Hepatocyte (in vitro differentiated cells): Measurements from ENCODE around the gene GLCE. TPM values are rescaled to one million over a fixed set of nuclear protein-coding genes. Genes with fewer than 3 reads are reported as not detected.

Experiments
- DNase-seq: peaks from one replicate; pipeline ENCODE4 v3.0.0-alpha.2; 2016; ENCODE audit warnings: low spot score
- H2AFZ ChIP-seq: fragments of 200-600 bp; sonication (generic); 2 replicates; pipeline ENCODE4 v1.6.0; 2016; ENCODE audit warnings: antibody characterized with exemption, mild to moderate bottlenecking
- H3K27ac ChIP-seq: fragments of 200-600 bp; sonication (generic); 2 replicates; pipeline ENCODE4 v1.5.1; 2016; ENCODE audit warnings: mild to moderate bottlenecking
- H3K27me3 ChIP-seq: fragments of 200-600 bp; sonication (generic); 2 replicates; pipeline ENCODE4 v1.6.1; 2016
- H3K36me3 ChIP-seq: fragments of 200-600 bp; sonication (generic); replicated peaks from 2 replicates; pipeline ENCODE4 v1.5.1; 2016; ENCODE audit warnings: low read depth; ENCODE audit not compliant: insufficient read depth
- H3K4me1 ChIP-seq: fragments of 200-600 bp; sonication (generic); 2 replicates; pipeline ENCODE4 v1.5.1; 2016; ENCODE audit warnings: mild to moderate bottlenecking, moderate library complexity; ENCODE audit not compliant: insufficient read depth
- H3K4me2 ChIP-seq: fragments of 200-600 bp; sonication (generic); 2 replicates; pipeline ENCODE4 v1.6.0; 2016
- H3K4me3 ChIP-seq: fragments of 200-600 bp; sonication (generic); 2 replicates; pipeline ENCODE4 v1.5.1; 2016; ENCODE audit warnings: mild to moderate bottlenecking
- H3K79me2 ChIP-seq: fragments of 200-600 bp; sonication (generic); 2 replicates; pipeline ENCODE4 v1.6.0; 2017; ENCODE audit warnings: mild to moderate bottlenecking
- H3K9me2 ChIP-seq: fragments of 200-600 bp; sonication (generic); replicated peaks from 2 replicates; pipeline ENCODE4 v1.6.0; 2017; ENCODE audit warnings: mild to moderate bottlenecking; ENCODE audit not compliant: insufficient read depth
- H3K9me3 ChIP-seq: fragments of 200-600 bp; sonication (generic); 2 replicates; pipeline ENCODE4 v1.5.1; 2016; ENCODE audit warnings: low read depth, mild to moderate bottlenecking
- H4K20me1 ChIP-seq: fragments of 200-600 bp; sonication (generic); 2 replicates; pipeline ENCODE4 v1.6.0; 2016; ENCODE audit warnings: mild to moderate bottlenecking; ENCODE audit not compliant: insufficient read depth, poor library complexity, severe bottlenecking
- CTCF ChIP-seq: fragments of 200-600 bp; sonication (generic); IDR thresholded peaks from 2 replicates; pipeline ENCODE4 v1.5.1; 2016; ENCODE audit warnings: antibody characterized with exemption, mild to moderate bottlenecking; ENCODE audit not compliant: poor library complexity
- EZH2 ChIP-seq: fragments of 200-600 bp; sonication (generic); IDR thresholded peaks from 2 replicates; pipeline ENCODE4 v1.6.1; 2016; ENCODE audit warnings: antibody characterized with exemption, mild to moderate bottlenecking, borderline replicate concordance
- EZH2phosphoT487 ChIP-seq: fragments of 200-600 bp; sonication (generic); IDR thresholded peaks from one replicate; pipeline ENCODE4 v1.6.1; 2018; ENCODE audit warnings: antibody characterized with exemption, mild to moderate bottlenecking, low read depth, moderate library complexity; ENCODE audit not compliant: unreplicated experiment, severe bottlenecking
- WGBS: methylation state at CpG from one replicate; pipeline ENCODE4 v1.1.6; 2016; ENCODE audit warnings: low lambda C conversion rate; ENCODE audit errors: missing lambda C conversion rate; 5-methylcytosine and 5-hydroxymethylcytosine counted together
- polyA plus RNA-seq: library from polyadenylated mRNA; unstranded; fragments of >200 nt; fragmentation: Nextera tagmentation; extraction: Ambion mirVana; gene quantifications from 2 replicates; pipeline ENCODE4 v1.2.1, GENCODE V29; 2016
- total RNA-seq: library from RNA; depleted of rRNA; stranded (reverse); fragments of >200 nt; gene quantifications from 2 replicates; pipeline ENCODE4 v1.2.3, GENCODE V29; 2014

Gene GLCE
- total and polyA plus RNA-seq, 2 experiments from 2014 or later: 14.4 to 37.9 TPM

GRCh38 chr15:69308949-69309348, 148.5 kb downstream of the GLCE start:
- no peaks in the 10 kb centered on the region for H3K36me3 ChIP-seq
- no peak for DNase-seq
- H3K79me2 ChIP-seq: no peaks in the 10 kb centered on the region
- no peak overlapping the region for H3K4me2 ChIP-seq
- no peak overlapping the region for H3K4me3 ChIP-seq
- 95% methylated on average over 5 of the region's 5 CpGs for WGBS
- no peaks in the 10 kb centered on the region for H3K9me3 ChIP-seq
- H3K27me3 ChIP-seq: no peaks in the 10 kb centered on the region
- peaks cover 13% of the 10 kb centered on the region for H3K4me1 ChIP-seq
- TF ChIP-seq CTCF: no peak
- no peak for TF ChIP-seq EZH2
- TF ChIP-seq EZH2phosphoT487: no peak
- H3K27ac ChIP-seq: no peak overlapping the region
- no peaks in the 10 kb centered on the region for H4K20me1 ChIP-seq
- H2AFZ ChIP-seq: no peak overlapping the region
- no peaks in the 10 kb centered on the region for H3K9me2 ChIP-seq

- no peaks in the 10 kb centered on the region for H3K9me3 ChIP-seq
- H3K27me3 ChIP-seq: no peaks in the 10 kb centered on the region
- H3K36me3 ChIP-seq: no peaks in the 10 kb centered on the region
- no peaks in the 10 kb centered on the region for H3K9me2 ChIP-seq
- no peaks in the 10 kb centered on the region for H3K4me1 ChIP-seq
- no peak overlapping the region for H3K4me2 ChIP-seq
- no peak overlapping the region for H3K4me3 ChIP-seq
- no peaks in the 10 kb centered on the region for H4K20me1 ChIP-seq
- no peak for DNase-seq
- WGBS: 72% methylated on average over 5 of the region's 5 CpGs
- TF ChIP-seq EZH2phosphoT487 (no peak), EZH2 (no peak), CTCF (no peak)
- H3K79me2 ChIP-seq: no peaks in the 10 kb centered on the region
- H2AFZ ChIP-seq: no peak overlapping the region
- H3K27ac ChIP-seq: no peak overlapping the region
Measured at GRCh38 chr15:69311319-69311721, 150.9 kb downstream of the GLCE start.

GRCh38 chr15:69313432-69314000, 153.1 kb downstream of the GLCE start:
- Histone ChIP-seq H3K27me3 (no peaks in the 10 kb centered on the region), H3K4me1 (peaks cover 3% of the 10 kb centered on the region), H3K79me2 (no peaks in the 10 kb centered on the region), H3K9me3 (no peaks in the 10 kb centered on the region), H3K36me3 (no peaks in the 10 kb centered on the region), H3K4me3 (no peak overlapping the region), H2AFZ (no peak overlapping the region), H3K27ac (no peak overlapping the region), H3K9me2 (no peaks in the 10 kb centered on the region), H4K20me1 (no peaks in the 10 kb centered on the region), H3K4me2 (no peak overlapping the region)
- no peak for DNase-seq
- no peak for TF ChIP-seq EZH2phosphoT487
- TF ChIP-seq CTCF: no peak
- 96% methylated on average over 8 of the region's 8 CpGs for WGBS

GRCh38 chr15:69314131-69314530, 153.7 kb downstream of the GLCE start:
- no peak overlapping the region for H3K27ac ChIP-seq
- no peak for DNase-seq
- peaks cover 3% of the 10 kb centered on the region for H3K4me1 ChIP-seq
- no peak overlapping the region for H2AFZ ChIP-seq
- H3K4me2 ChIP-seq: no peak overlapping the region
- TF ChIP-seq EZH2 (no peak), EZH2phosphoT487 (no peak), CTCF (no peak)
- H3K9me3 ChIP-seq: no peaks in the 10 kb centered on the region
- H3K36me3 ChIP-seq: no peaks in the 10 kb centered on the region
- no peaks in the 10 kb centered on the region for H3K79me2 ChIP-seq
- no peaks in the 10 kb centered on the region for H3K9me2 ChIP-seq
- no peak overlapping the region for H3K4me3 ChIP-seq
- H3K27me3 ChIP-seq: no peaks in the 10 kb centered on the region
- no peaks in the 10 kb centered on the region for H4K20me1 ChIP-seq
- 92% methylated on average over 6 of the region's 6 CpGs for WGBS
